Measurements from ENCODE around the gene YDJC. TPM values are rescaled to one million over a fixed set of nuclear protein-coding genes. Genes with fewer than 3 reads are reported as not detected.
A peak's percentile ranks its signal among the peaks of the same experiment; 100 is the strongest.
"Not testable (repeated sequence)": the region's sequence is repeated elsewhere in the genome, so short reads cannot be mapped to it uniquely, and the experiment has no call there.

Gene YDJC
- polyA plus RNA-seq, 1 donor: 27.6 TPM

- H3K27ac ChIP-seq (ENCODE audit: low read length): no peak overlapping the region
- peaks cover 11% of the 10 kb centered on the region for H3K36me3 ChIP-seq (ENCODE audit: control insufficient read depth, insufficient read depth, low read length)
- no CpG with 5 or more reads among the region's 44 CpGs for WGBS (ENCODE audit: insufficient coverage, low lambda C conversion rate)
- no peaks in the 10 kb centered on the region for H3K27me3 ChIP-seq (ENCODE audit: control insufficient read depth, insufficient read depth, low read length)
- H3K4me3 ChIP-seq (ENCODE audit: low read length): peak overlapping the region; percentile 63
- peaks cover 21% of the 10 kb centered on the region for H3K4me1 ChIP-seq (ENCODE audit: control insufficient read depth, insufficient read depth, low read length)
- H3K9me3 ChIP-seq (ENCODE audit: control insufficient read depth, low read depth, low read length): no peaks in the 10 kb centered on the region
- peak; percentile 71 to 91 for DNase-seq
These were observed 22.3 kb upstream of the YDJC start for GRCh38 chr22:21652010-21652546.

- H3K4me3 ChIP-seq (ENCODE audit: low read length): peak overlapping the region; percentile 63
- no peak overlapping the region for H3K27ac ChIP-seq (ENCODE audit: low read length)
- peaks cover 11% of the 10 kb centered on the region for H3K36me3 ChIP-seq (ENCODE audit: control insufficient read depth, insufficient read depth, low read length)
- no peaks in the 10 kb centered on the region for H3K27me3 ChIP-seq (ENCODE audit: control insufficient read depth, insufficient read depth, low read length)
- H3K9me3 ChIP-seq (ENCODE audit: control insufficient read depth, low read depth, low read length): no peaks in the 10 kb centered on the region
- DNase-seq: no peak
- peaks cover 18% of the 10 kb centered on the region for H3K4me1 ChIP-seq (ENCODE audit: control insufficient read depth, insufficient read depth, low read length)
- no CpG with 5 or more reads among the region's 29 CpGs for WGBS (ENCODE audit: insufficient coverage, low lambda C conversion rate)
These were observed 21.7 kb upstream of the YDJC start for GRCh38 chr22:21651521-21652009.

- no peak for DNase-seq
- no peaks in the 10 kb centered on the region for H3K27me3 ChIP-seq (ENCODE audit: control insufficient read depth, insufficient read depth, low read length)
- WGBS (ENCODE audit: insufficient coverage, low lambda C conversion rate): no CpG with 5 or more reads among the region's 6 CpGs
- peak overlapping the region; percentile 63 for H3K4me3 ChIP-seq (ENCODE audit: low read length)
- peaks cover 18% of the 10 kb centered on the region for H3K4me1 ChIP-seq (ENCODE audit: control insufficient read depth, insufficient read depth, low read length)
- H3K27ac ChIP-seq (ENCODE audit: low read length): no peak overlapping the region
- H3K9me3 ChIP-seq (ENCODE audit: control insufficient read depth, low read depth, low read length): no peaks in the 10 kb centered on the region
- peaks cover 16% of the 10 kb centered on the region for H3K36me3 ChIP-seq (ENCODE audit: control insufficient read depth, insufficient read depth, low read length)
These were observed 21.1 kb upstream of the YDJC start for GRCh38 chr22:21650823-21651520.

- no peak for DNase-seq
- H3K4me1 ChIP-seq (ENCODE audit: control insufficient read depth, insufficient read depth, low read length): peaks cover 18% of the 10 kb centered on the region
- H3K9me3 ChIP-seq (ENCODE audit: control insufficient read depth, low read depth, low read length): no peaks in the 10 kb centered on the region
- H3K27ac ChIP-seq (ENCODE audit: low read length): no peak overlapping the region
- no peak overlapping the region for H3K4me3 ChIP-seq (ENCODE audit: low read length)
- no peaks in the 10 kb centered on the region for H3K27me3 ChIP-seq (ENCODE audit: control insufficient read depth, insufficient read depth, low read length)
- H3K36me3 ChIP-seq (ENCODE audit: control insufficient read depth, insufficient read depth, low read length): peaks cover 19% of the 10 kb centered on the region
- WGBS (ENCODE audit: insufficient coverage, low lambda C conversion rate): no CpG with 5 or more reads among the region's 7 CpGs
These were observed 20.5 kb upstream of the YDJC start for GRCh38 chr22:21650280-21650679.

- no peaks in the 10 kb centered on the region for H3K9me3 ChIP-seq (ENCODE audit: control insufficient read depth, low read depth, low read length)
- H3K27me3 ChIP-seq (ENCODE audit: control insufficient read depth, insufficient read depth, low read length): no peaks in the 10 kb centered on the region
- WGBS (ENCODE audit: insufficient coverage, low lambda C conversion rate): no CpG with 5 or more reads among the region's 14 CpGs
- H3K27ac ChIP-seq (ENCODE audit: low read length): no peak overlapping the region
- peak; percentile 62 to 66 for DNase-seq
- no peak overlapping the region for H3K4me3 ChIP-seq (ENCODE audit: low read length)
- H3K4me1 ChIP-seq (ENCODE audit: control insufficient read depth, insufficient read depth, low read length): peaks cover 12% of the 10 kb centered on the region
- H3K36me3 ChIP-seq (ENCODE audit: control insufficient read depth, insufficient read depth, low read length): peaks cover 21% of the 10 kb centered on the region
These were observed 17.1 kb upstream of the YDJC start for GRCh38 chr22:21646608-21647590.

GRCh38 chr22:21645513-21645912, 15.7 kb upstream of the YDJC start:
- WGBS (ENCODE audit: insufficient coverage, low lambda C conversion rate): no CpG with 5 or more reads among the region's 6 CpGs
- Histone ChIP-seq H3K36me3 (ENCODE audit: control insufficient read depth, insufficient read depth, low read length) (peaks cover 21% of the 10 kb centered on the region), H3K4me1 (ENCODE audit: control insufficient read depth, insufficient read depth, low read length) (peaks cover 14% of the 10 kb centered on the region)
- not testable (repeated sequence) for H3K27me3 ChIP-seq (ENCODE audit: control insufficient read depth, insufficient read depth, low read length); DNase-seq; H3K27ac ChIP-seq (ENCODE audit: low read length); H3K9me3 ChIP-seq (ENCODE audit: control insufficient read depth, low read depth, low read length); H3K4me3 ChIP-seq (ENCODE audit: low read length)

GRCh38 chr22:21643533-21644357, 13.9 kb upstream of the YDJC start:
- Histone ChIP-seq H3K36me3 (ENCODE audit: control insufficient read depth, insufficient read depth, low read length) (peaks cover 13% of the 10 kb centered on the region), H3K9me3 (ENCODE audit: control insufficient read depth, low read depth, low read length) (no peaks in the 10 kb centered on the region), H3K4me1 (ENCODE audit: control insufficient read depth, insufficient read depth, low read length) (peaks cover 16% of the 10 kb centered on the region), H3K27me3 (ENCODE audit: control insufficient read depth, insufficient read depth, low read length) (no peaks in the 10 kb centered on the region), H3K4me3 (ENCODE audit: low read length) (peak overlapping the region; percentile 79), H3K27ac (ENCODE audit: low read length) (no peak overlapping the region)
- DNase-seq: no peak
- WGBS (ENCODE audit: insufficient coverage, low lambda C conversion rate): 100% methylated on average over 1 of the region's 22 CpGs

GRCh38 chr22:21642584-21643448, 13.0 kb upstream of the YDJC start:
- H3K4me1 ChIP-seq (ENCODE audit: control insufficient read depth, insufficient read depth, low read length): peaks cover 16% of the 10 kb centered on the region
- H3K27me3 ChIP-seq (ENCODE audit: control insufficient read depth, insufficient read depth, low read length): no peaks in the 10 kb centered on the region
- WGBS (ENCODE audit: insufficient coverage, low lambda C conversion rate): no CpG with 5 or more reads among the region's 56 CpGs
- peaks cover 12% of the 10 kb centered on the region for H3K36me3 ChIP-seq (ENCODE audit: control insufficient read depth, insufficient read depth, low read length)
- peak overlapping the region; percentile 59 for H3K27ac ChIP-seq (ENCODE audit: low read length)
- no peaks in the 10 kb centered on the region for H3K9me3 ChIP-seq (ENCODE audit: control insufficient read depth, low read depth, low read length)
- DNase-seq: peak in 1 of 2 donors; percentile 70
- peak overlapping the region; percentile 79 for H3K4me3 ChIP-seq (ENCODE audit: low read length)

Data from large intestine (tissue), 3 donors.